GM12872 (cell line): Measurements from ENCODE around the gene SLC30A2.

Source experiments
- CTCF ChIP-seq: IDR thresholded peaks from 3 replicates; pipeline ENCODE4 v1.5.1; 2011; ENCODE audit warnings: low read depth, mild to moderate bottlenecking, low read length, moderate library complexity; ENCODE audit not compliant: insufficient read depth

The SLC30A2 gene

GRCh38 chr1:26025060-26025459 is 20.9 kb downstream of the SLC30A2 start:
- no peak for TF ChIP-seq CTCF

GRCh38 chr1:26023826-26024225 is 22.1 kb downstream of the SLC30A2 start:
- no peak for TF ChIP-seq CTCF

GRCh38 chr1:26023009-26023408 is 22.9 kb downstream of the SLC30A2 start:
- TF ChIP-seq CTCF = no peak

GRCh38 chr1:26022404-26022779 is 23.5 kb downstream of the SLC30A2 start:
- no peak for TF ChIP-seq CTCF

- TF ChIP-seq CTCF = no peak
Observed at GRCh38 chr1:26021647-26022403, 24.1 kb downstream of the SLC30A2 start, which contains the start of gene EXTL1. EXTL1 (plus strand) TSS chr1:26021775; CDS start chr1:26022647, 872 bp downstream.

- no peak for TF ChIP-seq CTCF
Observed at GRCh38 chr1:26020941-26021646, 24.8 kb downstream of the SLC30A2 start.

GRCh38 chr1:26020330-26020768 is 25.6 kb downstream of the SLC30A2 start:
- TF ChIP-seq CTCF = no peak
